ENCODE data around the gene ARL4A.

The ARL4A gene

DNA sequence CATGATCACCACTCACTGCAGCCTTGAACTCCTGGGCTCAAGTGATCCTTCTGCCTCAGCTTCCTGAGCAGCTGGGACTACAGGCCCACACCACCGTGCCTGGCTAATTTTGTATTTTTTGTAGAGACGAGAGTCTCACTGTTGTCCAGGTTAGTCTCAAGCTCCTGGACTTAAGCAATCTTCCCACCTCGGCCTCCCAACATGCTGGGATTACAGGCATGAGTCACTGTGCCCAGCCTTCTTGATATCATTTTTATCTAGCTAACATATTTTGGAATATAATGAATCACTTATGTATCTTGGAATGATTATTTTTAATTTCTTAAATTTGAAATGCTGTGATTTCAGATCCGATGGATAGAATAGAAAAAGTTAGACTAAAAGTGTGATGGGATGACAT lies 18.4 kb downstream of the ARL4A start:
- no peak overlapping the region for H3K4me3 Mint-ChIP-seq
- ATAC-seq (no peak), DNase-seq (no peak)
- no peaks in the 10 kb centered on the region for H3K27me3 Mint-ChIP-seq
- no peak overlapping the region for H3K27ac Mint-ChIP-seq
- H3K4me1 Mint-ChIP-seq, result peaks cover 4% of the 10 kb centered on the region
- peaks cover 7% of the 10 kb centered on the region for H3K9me3 Mint-ChIP-seq
- peaks cover 1% of the 10 kb centered on the region for H3K36me3 Mint-ChIP-seq (ENCODE audit: low read depth)

DNA sequence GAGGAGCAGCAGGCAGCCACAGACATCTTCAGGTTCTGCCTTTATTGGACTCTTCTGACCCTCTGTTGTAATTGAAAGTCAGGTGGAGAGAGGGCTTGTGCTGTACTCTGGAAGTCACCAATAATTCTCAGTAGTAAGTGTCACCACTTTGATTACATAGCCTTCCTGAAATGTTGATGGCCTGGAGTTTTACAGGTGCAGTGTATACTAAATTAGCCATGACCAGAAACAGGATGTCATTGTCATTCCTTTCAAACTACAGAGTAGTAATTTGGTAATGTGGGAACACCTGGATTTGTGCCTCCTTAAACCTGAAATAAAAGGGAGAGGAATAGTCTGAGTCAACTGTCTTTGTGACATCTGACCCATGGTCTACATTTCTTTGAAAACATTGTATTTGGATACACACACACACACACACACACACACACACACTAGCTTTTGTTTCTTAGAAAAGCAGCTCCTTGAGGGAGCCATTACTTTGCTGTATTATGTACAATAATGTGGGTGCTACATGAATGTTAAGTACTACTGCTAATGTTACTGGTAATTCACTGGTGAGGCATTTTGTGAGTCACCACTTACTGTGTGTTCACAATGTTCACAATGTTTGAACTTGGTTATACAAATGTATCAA lies 19.6 kb downstream of the ARL4A start:
- ATAC-seq (no peak), DNase-seq (no peak)
- Mint-ChIP-seq H3K36me3 (ENCODE audit: low read depth) (peaks cover 1% of the 10 kb centered on the region), H3K27ac (no peak overlapping the region), H3K27me3 (no peaks in the 10 kb centered on the region), H3K9me3 (no peaks in the 10 kb centered on the region), H3K4me1 (peaks cover 4% of the 10 kb centered on the region), H3K4me3 (no peak overlapping the region)

- no peak for ATAC-seq
- DNase-seq, result no peak
- Mint-ChIP-seq H3K9me3 (no peaks in the 10 kb centered on the region), H3K36me3 (ENCODE audit: low read depth) (peaks cover 1% of the 10 kb centered on the region), H3K27ac (no peak overlapping the region), H3K4me3 (no peak overlapping the region), H3K27me3 (no peaks in the 10 kb centered on the region), H3K4me1 (peaks cover 4% of the 10 kb centered on the region)
These were observed 20.9 kb downstream of the ARL4A start for GRCh38 chr7:12708314-12708713.

DNA sequence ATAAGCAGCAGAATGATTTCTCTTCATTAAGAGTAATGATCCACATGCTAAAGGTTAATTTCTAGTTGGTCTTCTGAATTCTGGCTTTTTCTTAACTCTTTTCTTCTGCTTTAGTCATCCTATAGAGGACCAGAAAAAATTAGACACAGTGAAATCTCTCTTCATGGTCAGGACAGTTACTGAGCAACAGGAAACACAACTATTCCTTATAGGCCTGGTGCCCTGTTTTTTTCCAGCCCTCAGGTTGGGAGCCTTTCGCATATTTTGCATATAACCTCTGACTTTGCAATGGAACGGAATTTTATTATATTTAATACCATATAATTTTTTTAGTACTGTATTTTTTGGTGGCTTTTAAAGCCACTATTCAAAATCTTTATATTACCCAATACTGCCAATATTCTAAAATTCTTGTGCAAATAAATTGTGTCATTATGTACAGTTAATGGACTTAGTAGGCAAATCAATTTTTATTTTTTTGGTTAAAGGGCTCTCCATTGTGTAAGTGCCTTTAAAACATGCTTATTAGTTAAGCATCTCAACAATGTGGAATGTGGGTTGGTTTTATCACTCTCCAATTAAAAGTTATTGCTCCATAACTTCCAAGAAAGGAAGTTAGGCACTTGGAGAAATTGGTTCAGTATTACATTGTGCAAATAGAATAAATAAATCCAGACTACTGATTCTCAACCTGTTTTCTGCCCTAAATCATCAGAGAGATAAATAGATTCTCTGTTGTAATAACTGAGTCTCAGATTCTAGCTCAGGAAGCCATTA lies 22.5 kb downstream of the ARL4A start:
- peaks cover 6% of the 10 kb centered on the region for H3K4me1 Mint-ChIP-seq
- peaks cover 1% of the 10 kb centered on the region for H3K36me3 Mint-ChIP-seq (ENCODE audit: low read depth)
- no peak for ATAC-seq
- H3K4me3 Mint-ChIP-seq, result no peak overlapping the region
- no peak overlapping the region for H3K27ac Mint-ChIP-seq
- H3K9me3 Mint-ChIP-seq, result no peaks in the 10 kb centered on the region
- no peak for DNase-seq
- no peaks in the 10 kb centered on the region for H3K27me3 Mint-ChIP-seq

DNA sequence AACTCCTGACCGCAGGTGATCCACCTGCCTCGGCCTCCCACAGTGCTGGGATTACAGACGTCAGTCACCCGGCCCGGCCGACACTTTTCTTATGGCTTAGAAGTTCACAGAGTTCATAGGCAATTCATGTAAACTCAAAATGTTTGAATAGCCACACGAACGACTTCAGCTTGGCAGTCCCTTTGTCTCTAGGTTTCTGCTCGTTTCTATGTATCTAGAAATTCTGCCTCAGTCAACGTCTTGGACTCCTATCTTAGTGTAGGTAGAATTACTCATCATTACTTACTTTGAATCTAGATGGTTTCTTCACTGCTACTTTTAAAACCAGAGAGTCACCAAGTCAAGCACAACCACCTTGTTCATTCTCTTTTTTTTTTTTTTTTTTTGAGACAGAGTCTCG lies 23.7 kb downstream of the ARL4A start:
- H3K27ac Mint-ChIP-seq, result no peak overlapping the region
- DNase-seq, result no peak
- ATAC-seq, result no peak
- no peaks in the 10 kb centered on the region for H3K36me3 Mint-ChIP-seq (ENCODE audit: low read depth)
- H3K27me3 Mint-ChIP-seq, result no peaks in the 10 kb centered on the region
- H3K4me3 Mint-ChIP-seq, result no peak overlapping the region
- H3K4me1 Mint-ChIP-seq, result peaks cover 17% of the 10 kb centered on the region
- H3K9me3 Mint-ChIP-seq, result no peaks in the 10 kb centered on the region

- no peak for ATAC-seq
- H3K9me3 Mint-ChIP-seq, result no peaks in the 10 kb centered on the region
- H3K4me3 Mint-ChIP-seq, result no peak overlapping the region
- no peaks in the 10 kb centered on the region for H3K36me3 Mint-ChIP-seq (ENCODE audit: low read depth)
- H3K27ac Mint-ChIP-seq, result no peak overlapping the region
- H3K4me1 Mint-ChIP-seq, result peaks cover 27% of the 10 kb centered on the region
- no peak for DNase-seq
- no peaks in the 10 kb centered on the region for H3K27me3 Mint-ChIP-seq
These were observed 24.8 kb downstream of the ARL4A start for GRCh38 chr7:12712236-12712635.

- ATAC-seq (no peak), DNase-seq (no peak)
- H3K4me3 Mint-ChIP-seq, result no peak overlapping the region
- H3K36me3 Mint-ChIP-seq (ENCODE audit: low read depth), result no peaks in the 10 kb centered on the region
- H3K9me3 Mint-ChIP-seq, result no peaks in the 10 kb centered on the region
- H3K4me1 Mint-ChIP-seq, result peaks cover 24% of the 10 kb centered on the region
- no peaks in the 10 kb centered on the region for H3K27me3 Mint-ChIP-seq
- no peak overlapping the region for H3K27ac Mint-ChIP-seq
These were observed 26.4 kb downstream of the ARL4A start for GRCh38 chr7:12713625-12714378.

- ATAC-seq, result no peak
- H3K27ac Mint-ChIP-seq, result no peak overlapping the region
These were observed 26.9 kb downstream of the ARL4A start for GRCh38 chr7:12714379-12714737.

GRCh38 chr7:12715372-12716133 lies 28.1 kb downstream of the ARL4A start:
- no peaks in the 10 kb centered on the region for H3K9me3 Mint-ChIP-seq
- H3K4me1 Mint-ChIP-seq, result peaks cover 40% of the 10 kb centered on the region
- peak; percentile 87 for ATAC-seq
- H3K36me3 Mint-ChIP-seq (ENCODE audit: low read depth), result no peaks in the 10 kb centered on the region
- no peak overlapping the region for H3K4me3 Mint-ChIP-seq
- peak; percentile 47 for DNase-seq
- H3K27me3 Mint-ChIP-seq, result no peaks in the 10 kb centered on the region
- H3K27ac Mint-ChIP-seq, result no peak overlapping the region

More at GRCh38 chr7:12714379-12714737, 26.9 kb downstream of the ARL4A start:
- no peak overlapping the region for H3K4me3 Mint-ChIP-seq
- DNase-seq, result no peak
- no peaks in the 10 kb centered on the region for H3K9me3 Mint-ChIP-seq
- H3K27me3 Mint-ChIP-seq, result no peaks in the 10 kb centered on the region
- peaks cover 28% of the 10 kb centered on the region for H3K4me1 Mint-ChIP-seq
- H3K36me3 Mint-ChIP-seq (ENCODE audit: low read depth), result no peaks in the 10 kb centered on the region

DNA sequence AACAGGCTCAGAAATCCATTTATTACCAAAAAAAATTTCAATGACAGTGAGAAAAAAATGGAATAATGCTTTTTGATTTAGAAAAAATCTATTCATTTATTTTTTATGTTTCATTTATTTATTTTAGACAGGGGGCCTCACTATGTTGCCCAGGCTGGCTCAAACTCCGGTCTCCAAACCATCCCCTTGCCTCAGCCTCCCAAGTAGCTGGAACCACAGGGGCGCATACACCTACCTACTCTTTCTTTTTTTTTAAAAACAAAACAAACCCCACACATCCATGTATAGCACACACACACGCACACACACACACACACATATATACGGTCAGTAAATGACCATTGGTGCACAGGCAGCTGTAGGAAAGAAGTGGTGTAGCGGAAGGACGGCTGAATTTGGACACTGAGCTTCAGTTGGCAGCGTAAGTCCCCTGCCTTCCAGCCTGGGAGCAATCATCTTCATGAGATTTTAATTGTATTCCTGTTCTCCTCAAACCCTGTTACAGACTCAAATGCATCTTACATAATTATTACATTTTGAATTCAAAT lies 28.8 kb downstream of the ARL4A start:
- DNase-seq, result no peak
- Mint-ChIP-seq H3K9me3 (no peaks in the 10 kb centered on the region), H3K4me3 (no peak overlapping the region), H3K27ac (no peak overlapping the region), H3K27me3 (no peaks in the 10 kb centered on the region), H3K36me3 (ENCODE audit: low read depth) (no peaks in the 10 kb centered on the region), H3K4me1 (peaks cover 42% of the 10 kb centered on the region)
- no peak for ATAC-seq

- Mint-ChIP-seq H3K27ac (no peak overlapping the region), H3K4me1 (peaks cover 42% of the 10 kb centered on the region), H3K27me3 (no peaks in the 10 kb centered on the region), H3K4me3 (no peak overlapping the region), H3K9me3 (no peaks in the 10 kb centered on the region), H3K36me3 (ENCODE audit: low read depth) (no peaks in the 10 kb centered on the region)
- ATAC-seq (no peak), DNase-seq (no peak)
These were observed 29.3 kb downstream of the ARL4A start for GRCh38 chr7:12716722-12717121.

DNA sequence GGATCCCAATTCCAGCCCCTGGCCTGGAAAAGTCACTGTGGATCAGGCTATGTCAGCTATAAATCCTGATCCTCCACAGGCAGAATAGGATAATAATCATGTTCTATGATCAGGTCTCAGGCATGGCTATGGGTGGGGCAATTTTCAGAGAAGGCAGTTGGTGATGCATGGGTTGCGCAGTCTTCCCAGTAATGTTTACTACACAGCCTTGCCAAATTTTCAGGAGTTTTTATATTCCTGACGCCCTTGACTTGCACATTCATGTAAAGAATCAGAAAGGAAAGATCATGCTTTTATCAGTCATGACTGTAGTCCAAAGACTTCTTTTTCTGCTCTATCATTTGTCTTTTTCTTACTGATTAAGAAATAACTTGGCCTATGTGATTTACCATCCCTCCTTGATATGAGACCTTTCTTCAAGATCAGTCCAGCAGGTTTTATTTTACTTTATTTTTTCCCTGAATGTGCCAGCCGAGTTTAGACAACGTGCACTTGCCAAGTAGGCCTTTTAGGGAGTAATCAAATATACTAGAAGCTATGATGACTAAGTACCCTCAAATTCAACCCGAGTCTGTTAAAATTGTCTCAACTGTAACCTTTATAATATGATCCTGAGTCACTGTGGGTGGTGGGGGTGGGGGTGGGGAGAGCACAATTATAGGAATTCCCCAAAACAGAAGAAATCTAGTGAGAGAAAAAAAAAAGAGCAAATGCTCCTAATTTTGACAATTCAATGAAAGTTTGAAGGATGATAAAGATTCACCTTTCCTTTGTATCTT lies 31.9 kb downstream of the ARL4A start:
- Mint-ChIP-seq H3K9me3 (no peaks in the 10 kb centered on the region), H3K4me3 (no peak overlapping the region), H3K36me3 (ENCODE audit: low read depth) (no peaks in the 10 kb centered on the region), H3K27me3 (no peaks in the 10 kb centered on the region), H3K4me1 (peaks cover 49% of the 10 kb centered on the region), H3K27ac (peak overlapping the region; percentile 75)
- DNase-seq (no peak), ATAC-seq (peak; percentile 56)

DNA sequence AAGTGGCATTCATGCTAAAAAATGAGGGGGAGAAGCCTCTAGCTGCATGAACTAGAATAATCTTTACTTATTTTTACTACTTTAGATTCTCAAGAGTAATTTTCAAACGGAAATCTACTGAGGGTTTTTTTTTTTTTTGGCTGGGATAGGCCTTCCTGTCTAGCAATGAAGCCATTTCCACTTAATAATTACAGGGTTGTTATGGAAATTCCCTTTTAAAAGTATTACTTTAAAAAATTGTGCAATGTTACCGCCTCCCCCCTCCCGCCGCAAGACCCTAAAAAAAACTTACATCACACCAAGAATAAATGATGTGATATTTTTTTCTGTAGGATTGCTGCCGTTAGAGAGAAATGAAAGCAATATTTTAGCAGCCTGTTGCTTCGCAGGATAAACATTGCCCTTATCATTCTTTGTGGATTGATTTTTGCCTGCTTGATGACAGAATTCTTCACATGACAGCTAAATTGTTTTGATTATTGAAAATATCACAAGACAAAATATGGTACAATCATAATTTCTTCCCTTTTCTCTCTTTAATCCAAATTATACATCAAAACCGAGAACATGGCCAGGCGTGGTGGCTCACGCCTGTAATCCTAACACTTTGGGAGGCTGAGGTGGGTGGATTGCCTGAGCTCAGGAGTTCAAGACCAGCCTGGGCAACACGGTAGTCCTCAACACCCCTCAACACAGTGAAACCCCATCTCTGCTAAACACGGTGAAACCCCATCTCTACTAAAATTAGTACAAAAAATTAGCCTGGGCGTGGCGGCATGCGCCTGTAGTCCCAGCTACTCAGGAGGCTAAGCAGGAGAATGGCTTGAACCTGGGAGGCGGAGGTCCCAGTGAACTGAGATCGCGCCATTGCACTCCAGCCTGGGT lies 32.8 kb downstream of the ARL4A start:
- Mint-ChIP-seq H3K9me3 (no peaks in the 10 kb centered on the region), H3K27ac (peak overlapping the region; percentile 75), H3K4me3 (no peak overlapping the region), H3K4me1 (peaks cover 45% of the 10 kb centered on the region), H3K27me3 (no peaks in the 10 kb centered on the region), H3K36me3 (ENCODE audit: low read depth) (no peaks in the 10 kb centered on the region)
- no peak for ATAC-seq
- DNase-seq, result no peak
